K562 (cell line): Measurements from ENCODE around the gene SYT3. TPM values are rescaled to one million over a fixed set of nuclear protein-coding genes. Genes with fewer than 3 reads are reported as not detected.
A peak's percentile ranks its signal among the peaks of the same experiment; 100 is the strongest.

Experiments
- ARID1B ChIP-seq: fragments of 450-650 bp; IDR thresholded peaks from 2 replicates; pipeline ENCODE4 v1.6.1; 2016; ENCODE audit warnings: antibody characterized with exemption, mild to moderate bottlenecking, inconsistent platforms
- CBFA2T2 ChIP-seq: fragments of 450-650 bp; conservative IDR thresholded peaks from 2 replicates; pipeline ENCODE4 v1.6.1; 2017; ENCODE audit warnings: mild to moderate bottlenecking
- CBFA2T3 ChIP-seq: fragments of 450-650 bp; IDR thresholded peaks from 2 replicates; pipeline ENCODE4 v1.6.1; 2017
- CREBBP ChIP-seq: IDR thresholded peaks from one replicate; pipeline ENCODE4 v1.6.1; 2012; ENCODE audit warnings: low read depth, mild to moderate bottlenecking, control low read depth, inconsistent platforms, low read length
- FOSL1 ChIP-seq: fragments of 200-800 bp; sonication (Bioruptor generic); conservative IDR thresholded peaks from 2 replicates; pipeline ENCODE4 v1.6.1; 2016; ENCODE audit warnings: missing genetic modification characterization, missing compliant biosample characterization
- GABPB1 ChIP-seq: sonication (generic); formaldehyde crosslinking; IDR thresholded peaks from 2 replicates; pipeline ENCODE4 v1.8.0; 2022; ENCODE audit warnings: mild to moderate bottlenecking, missing genetic modification reagents
- GTF3C2 ChIP-seq: IDR thresholded peaks from 3 replicates; pipeline ENCODE4 v1.6.1; 2011; ENCODE audit warnings: borderline replicate concordance, mild to moderate bottlenecking, moderate library complexity; ENCODE audit not compliant: insufficient read length; ENCODE audit errors: extremely low read depth
- MAFK ChIP-seq: IDR thresholded peaks from 2 replicates; pipeline ENCODE4 v1.6.1; 2011; ENCODE audit warnings: low read length, improper control_type of control experiment
- MEIS2 ChIP-seq: fragments of 450-650 bp; IDR thresholded peaks from 2 replicates; pipeline ENCODE4 v1.6.1; 2014; ENCODE audit warnings: mild to moderate bottlenecking; ENCODE audit not compliant: partially characterized antibody
- NCOR1 ChIP-seq: fragments of 450-650 bp; IDR thresholded peaks from 2 replicates; pipeline ENCODE4 v1.6.1; 2016; ENCODE audit warnings: mild to moderate bottlenecking, moderate library complexity
- NFATC3 ChIP-seq: fragments of 450-650 bp; IDR thresholded peaks from 2 replicates; pipeline ENCODE4 v1.6.1; 2017; ENCODE audit warnings: mild to moderate bottlenecking
- SMARCA5 ChIP-seq: fragments of 450-650 bp; IDR thresholded peaks from 2 replicates; pipeline ENCODE4 v1.6.1; 2016
- SMARCE1 ChIP-seq: fragments of 450-650 bp; IDR thresholded peaks from 2 replicates; pipeline ENCODE4 v1.7.1; 2016; ENCODE audit warnings: mild to moderate bottlenecking
- SP1 ChIP-seq: sonication (generic); formaldehyde crosslinking; IDR thresholded peaks from 2 replicates; pipeline ENCODE4 v1.8.1; 2022; ENCODE audit warnings: mild to moderate bottlenecking, missing genetic modification reagents
- TFAM ChIP-seq: fragments of 250-450 bp; sonication (Bioruptor Pico); conservative IDR thresholded peaks from 2 replicates; pipeline ENCODE4 v1.5.0; 2021; ENCODE audit warnings: mild to moderate bottlenecking, moderate library complexity
- TRIM24 ChIP-seq, 2 experiments: fragments of 450-650 bp; IDR thresholded peaks; 2 replicates each; pipeline ENCODE4 v1.6.1; 2016
- TRIM28 ChIP-seq: fragments of 450-650 bp; IDR thresholded peaks from 2 replicates; pipeline ENCODE4 v1.6.1; 2017
- ZFP36 ChIP-seq: fragments of 150-350 bp; IDR thresholded peaks from 2 replicates; pipeline ENCODE4 v1.6.1; 2018; ENCODE audit warnings: low read length, low read depth; ENCODE audit not compliant: partially characterized antibody
- ZKSCAN1 ChIP-seq: fragments of 150-350 bp; IDR thresholded peaks from 2 replicates; pipeline ENCODE4 v1.6.1; 2016; ENCODE audit warnings: low read depth, low read length
- ZNF384 ChIP-seq: IDR thresholded peaks from 2 replicates; pipeline ENCODE4 v1.6.1; 2012; ENCODE audit warnings: low read depth, low read length, improper control_type of control experiment
- ZNF436 ChIP-seq: fragments of 250-450, 450-650 bp; sonication (Bioruptor Pico); formaldehyde crosslinking; IDR thresholded peaks from 2 replicates; pipeline ENCODE4 v1.7.0; 2020; ENCODE audit warnings: mild to moderate bottlenecking
- ZNF507 ChIP-seq: conservative IDR thresholded peaks from 2 replicates; pipeline ENCODE4 v1.6.1; 2017; ENCODE audit warnings: missing genetic modification characterization, missing compliant biosample characterization
- ZNF551 ChIP-seq: fragments of 250-450 bp; sonication (Bioruptor Pico); IDR thresholded peaks from 2 replicates; pipeline ENCODE4 v1.5.0; 2021; ENCODE audit warnings: mild to moderate bottlenecking, moderate library complexity
- polyA plus RNA-seq, 8 experiments: library from polyadenylated mRNA; depleted of rRNA in 4 of 8; stranded (reverse) in 5 of 8; unstranded in 3 of 8; fragments of >200 nt; fragmentation: Nextera tagmentation in 2 of 8; fragmentation: Illumina TruSeq in 1 of 8; extraction: Ambion mirVana in 2 of 8; extraction: Trizol in 1 of 8; gene quantifications; 2 replicates each; pipeline versions ENCODE4 v1.2.1 to v1.2.3, GENCODE V29; 2011 to 2014; ENCODE audit warnings: inconsistent platforms in 1 of 8, missing spikeins in 1 of 8
- total RNA-seq, 7 experiments: library from RNA; depleted of rRNA in 6 of 7; stranded (reverse); fragments of >200 nt in 6 of 7; fragmentation: Illumina TruSeq in 2 of 7; extraction: Trizol in 2 of 7; gene quantifications; 2 replicates each; pipeline versions ENCODE4 v1.2.1 to v1.2.3, GENCODE V29; 2011 to 2021; ENCODE audit warnings: low replicate concordance in 1 of 7
- TF ChIP-seq, protein P1 (sequence below): fragments of 450-650 bp; IDR thresholded peaks from 2 replicates; pipeline ENCODE4 v1.7.1; 2018; ENCODE audit warnings: mild to moderate bottlenecking, low read depth; ENCODE audit not compliant: partially characterized antibody
- TF ChIP-seq, protein P2 (sequence below): fragments of 450-650 bp; formaldehyde crosslinking; conservative IDR thresholded peaks from 2 replicates; pipeline ENCODE4 v1.4.0; 2022; ENCODE audit warnings: mild to moderate bottlenecking, missing genetic modification characterization

The SYT3 gene
- total and polyA plus RNA-seq, 9 of the 15 experiments (the other 6 are each of a cell fraction or from before 2014, with no cell fraction given): 0.36 to 2.0 (median 0.54) TPM; not detected in 2

DNA sequence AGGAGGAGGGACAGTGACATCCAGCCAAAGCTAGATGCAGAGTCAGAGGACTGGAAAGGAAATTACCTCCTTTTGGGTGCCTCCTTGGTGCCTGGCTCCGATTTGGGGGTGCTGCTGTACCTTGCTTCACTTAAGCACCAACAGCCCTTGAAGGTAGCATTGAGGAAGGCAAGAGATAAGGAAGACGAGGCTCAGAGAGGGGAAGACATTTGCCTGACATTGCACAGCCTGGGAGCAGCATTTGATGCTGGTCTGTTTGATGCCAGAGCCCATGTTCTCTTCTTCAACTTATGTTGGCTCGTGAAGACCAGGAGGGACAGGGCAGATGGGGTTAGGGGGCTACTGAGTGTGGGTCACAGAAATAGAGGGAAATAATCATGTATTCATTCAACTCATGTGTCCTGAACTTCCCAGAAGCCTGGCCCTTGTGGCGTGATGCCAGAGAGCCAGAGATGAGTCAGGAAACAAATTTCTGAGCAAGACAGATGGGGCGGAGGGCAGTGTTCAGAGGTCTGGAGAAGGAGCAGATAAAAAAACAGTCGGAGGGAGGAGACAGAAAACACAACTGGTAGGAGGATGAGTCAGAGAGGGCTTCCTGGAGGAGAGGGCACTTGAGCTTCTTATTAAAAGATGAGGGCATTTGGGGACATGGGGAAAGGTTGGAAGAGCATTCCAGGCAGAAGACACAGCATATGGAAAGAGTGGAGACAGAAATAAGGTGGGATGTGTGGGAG lies 6.6 kb upstream of the SYT3 start (continued):
- TF ChIP-seq GTF3C2 (peak; percentile 49), SP1 (no peak), TRIM28 (no peak), ZNF507 (tag) (no peak), SMARCE1 (peak; percentile 32; the same call in 1 of the 2 replicates), ZNF436 (CRISPR knock-in tag) (peak; percentile 86), TRIM24 (IDR thresholded peaks at IDR 0.05) (peak in 1 of 2 experiments; percentile 67; a peak in 2 of 4 replicates), FOSL1 (tag) (peak; percentile 83), MEIS2 (peak; percentile 61), SMARCA5 (peak; percentile 93), ZKSCAN1 (no peak), NCOR1 (peak; percentile 42; the same call in 1 of the 2 replicates), CREBBP (no peak), CBFA2T2 (0 out of 2 replicates have a peak, but pooled peaks have one; percentile 36), ARID1B (peak; percentile 71), NFATC3 (no peak), ZNF384 (peak; percentile 69), TFAM (CRISPR knock-in tag) (no peak), MAFK (0 out of 2 replicates have a peak, but pooled peaks have one; percentile 5), CBFA2T3 (peak; percentile 73), ZFP36 (peak; percentile 99), GABPB1 (CRISPR knock-in tag) (no peak), ZNF551 (CRISPR knock-in tag) (no peak)
- TF ChIP-seq, protein P1, sequence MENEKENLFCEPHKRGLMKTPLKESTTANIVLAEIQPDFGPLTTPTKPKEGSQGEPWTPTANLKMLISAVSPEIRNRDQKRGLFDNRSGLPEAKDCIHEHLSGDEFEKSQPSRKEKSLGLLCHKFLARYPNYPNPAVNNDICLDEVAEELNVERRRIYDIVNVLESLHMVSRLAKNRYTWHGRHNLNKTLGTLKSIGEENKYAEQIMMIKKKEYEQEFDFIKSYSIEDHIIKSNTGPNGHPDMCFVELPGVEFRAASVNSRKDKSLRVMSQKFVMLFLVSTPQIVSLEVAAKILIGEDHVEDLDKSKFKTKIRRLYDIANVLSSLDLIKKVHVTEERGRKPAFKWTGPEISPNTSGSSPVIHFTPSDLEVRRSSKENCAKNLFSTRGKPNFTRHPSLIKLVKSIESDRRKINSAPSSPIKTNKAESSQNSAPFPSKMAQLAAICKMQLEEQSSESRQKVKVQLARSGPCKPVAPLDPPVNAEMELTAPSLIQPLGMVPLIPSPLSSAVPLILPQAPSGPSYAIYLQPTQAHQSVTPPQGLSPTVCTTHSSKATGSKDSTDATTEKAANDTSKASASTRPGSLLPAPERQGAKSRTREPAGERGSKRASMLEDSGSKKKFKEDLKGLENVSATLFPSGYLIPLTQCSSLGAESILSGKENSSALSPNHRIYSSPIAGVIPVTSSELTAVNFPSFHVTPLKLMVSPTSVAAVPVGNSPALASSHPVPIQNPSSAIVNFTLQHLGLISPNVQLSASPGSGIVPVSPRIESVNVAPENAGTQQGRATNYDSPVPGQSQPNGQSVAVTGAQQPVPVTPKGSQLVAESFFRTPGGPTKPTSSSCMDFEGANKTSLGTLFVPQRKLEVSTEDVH: peak; percentile 30
- TF ChIP-seq, protein P2, sequence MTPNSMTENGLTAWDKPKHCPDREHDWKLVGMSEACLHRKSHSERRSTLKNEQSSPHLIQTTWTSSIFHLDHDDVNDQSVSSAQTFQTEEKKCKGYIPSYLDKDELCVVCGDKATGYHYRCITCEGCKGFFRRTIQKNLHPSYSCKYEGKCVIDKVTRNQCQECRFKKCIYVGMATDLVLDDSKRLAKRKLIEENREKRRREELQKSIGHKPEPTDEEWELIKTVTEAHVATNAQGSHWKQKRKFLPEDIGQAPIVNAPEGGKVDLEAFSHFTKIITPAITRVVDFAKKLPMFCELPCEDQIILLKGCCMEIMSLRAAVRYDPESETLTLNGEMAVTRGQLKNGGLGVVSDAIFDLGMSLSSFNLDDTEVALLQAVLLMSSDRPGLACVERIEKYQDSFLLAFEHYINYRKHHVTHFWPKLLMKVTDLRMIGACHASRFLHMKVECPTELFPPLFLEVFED (CRISPR knock-in tag): peak; percentile 55; the same call in 1 of the 2 replicates
